HG03558 (cell line): ENCODE measurements around the gene DSPP.
"Not testable (repeated sequence)": the region's sequence is repeated elsewhere in the genome, so short reads cannot be mapped to it uniquely, and the experiment has no call there.

Experiments used
- ATAC-seq: cut with Tn5 transposase; IDR thresholded peaks from one replicate; pipeline ENCODE4 v1.9.1; 2021; ENCODE audit warnings: moderate number of reproducible peaks; ENCODE audit not compliant: unreplicated experiment; ENCODE audit errors: extremely low read depth

DSPP gene

GRCh38 chr4:87608229-87608628 lies at the start of gene DSPP:
Gene DSPP (plus strand): TSS chr4:87608529. CDS start chr4:87610909, 2,380 bp downstream.
- ATAC-seq, result no peak

- peak; percentile 94 for ATAC-seq
Observed at GRCh38 chr4:87559090-87559837, 49.1 kb upstream of the DSPP start.

GRCh38 chr4:87560802-87561201 lies 47.5 kb upstream of the DSPP start:
- ATAC-seq, result no peak

GRCh38 chr4:87565746-87566145 lies 42.6 kb upstream of the DSPP start:
- no peak for ATAC-seq

GRCh38 chr4:87566276-87566675 lies 42.1 kb upstream of the DSPP start:
- ATAC-seq, result no peak

GRCh38 chr4:87567191-87567590 lies 41.1 kb upstream of the DSPP start:
- no peak for ATAC-seq

GRCh38 chr4:87570290-87570805 lies 38.0 kb upstream of the DSPP start:
- no peak for ATAC-seq

GRCh38 chr4:87574376-87574775 lies 34.0 kb upstream of the DSPP start:
- not testable (repeated sequence) for ATAC-seq

GRCh38 chr4:87574996-87575395 lies 33.3 kb upstream of the DSPP start:
- no peak for ATAC-seq

GRCh38 chr4:87575408-87575807 lies 32.9 kb upstream of the DSPP start:
- ATAC-seq, result no peak

GRCh38 chr4:87575983-87576382 lies 32.3 kb upstream of the DSPP start:
- no peak for ATAC-seq

GRCh38 chr4:87579478-87579877 lies 28.9 kb upstream of the DSPP start:
- ATAC-seq, result no peak

GRCh38 chr4:87580057-87580456 lies 28.3 kb upstream of the DSPP start:
- no peak for ATAC-seq

- ATAC-seq, result no peak
Observed at GRCh38 chr4:87584222-87584908, 24.0 kb upstream of the DSPP start.

- no peak for ATAC-seq
Observed at GRCh38 chr4:87589531-87589930, 18.8 kb upstream of the DSPP start.

GRCh38 chr4:87592124-87592523 lies 16.2 kb upstream of the DSPP start:
- no peak for ATAC-seq

GRCh38 chr4:87601361-87601760 lies 7.0 kb upstream of the DSPP start:
- ATAC-seq, result no peak

- ATAC-seq, result no peak
Observed at GRCh38 chr4:87614292-87614890, 6.1 kb downstream of the DSPP start.

- no peak for ATAC-seq
Observed at GRCh38 chr4:87616268-87616667, 7.9 kb downstream of the DSPP start.

GRCh38 chr4:87620086-87620485 lies 11.8 kb downstream of the DSPP start:
- no peak for ATAC-seq

- ATAC-seq, result no peak
Observed at GRCh38 chr4:87620491-87620890, 12.2 kb downstream of the DSPP start.
